HEK293 (cell line): ENCODE measurements around the gene ZNF385C.

Experiments
- CTCF ChIA-PET: fragments of 350-600 bp; formaldehyde crosslinking; extraction: SDS; loops from one replicate; lab custom pipeline; 2021; ENCODE audit warnings: antibody characterized with exemption; lab: Yijun Ruan, JAX
- POLR2A ChIA-PET: fragments of 300-600 bp; formaldehyde crosslinking; extraction: SDS; loops from one replicate; lab custom pipeline; 2020; ENCODE audit warnings: antibody characterized with exemption, inconsistent platforms; lab: Yijun Ruan, JAX
- H3K27ac ChIP-seq: fragments of 200-500 bp; sonication (Bioruptor generic); 2 replicates; pipeline ENCODE4 v1.5.1; 2014; ENCODE audit warnings: low read depth, low read length, control low read depth, inconsistent platforms; ENCODE audit errors: extremely low read depth
- H3K36me3 ChIP-seq, 2 experiments: fragments of 200-500 bp in 1 of 2; sonication (Bioruptor generic) in 1 of 2; 1 replicate in 1 of 2; 2 replicates in 1 of 2; pipeline ENCODE4 v1.5.1; 2014 to 2017; ENCODE audit warnings: inconsistent platforms in 2 of 2, low read length in 2 of 2; ENCODE audit not compliant: control insufficient read depth in 2 of 2, insufficient read depth in 1 of 2
- H3K4me1 ChIP-seq: fragments of 200-500 bp; sonication (Bioruptor generic); 2 replicates; pipeline ENCODE4 v1.5.1; 2014; ENCODE audit warnings: mild to moderate bottlenecking, low read length, inconsistent platforms; ENCODE audit not compliant: control insufficient read depth, insufficient read depth
- H3K4me3 ChIP-seq: 2 replicates; pipeline ENCODE4 v1.5.1; 2011; ENCODE audit warnings: low read depth, mild to moderate bottlenecking, control low read depth, low read length, moderate library complexity
- H3K9me3 ChIP-seq: fragments of 200-500 bp; sonication (Bioruptor generic); 2 replicates; pipeline ENCODE4 v1.5.1; 2014; ENCODE audit warnings: low read depth, low read length, inconsistent platforms; ENCODE audit not compliant: control insufficient read depth, insufficient read depth
- BCL6B ChIP-seq: fragments of 450-650 bp; formaldehyde crosslinking; IDR thresholded peaks from 2 replicates; pipeline ENCODE4 v1.5.1; 2017; ENCODE audit warnings: missing biosample characterization, missing genetic modification characterization
- GLI4 ChIP-seq: fragments of 450-650 bp; formaldehyde crosslinking; IDR thresholded peaks from 2 replicates; pipeline ENCODE4 v1.5.1; 2016; ENCODE audit warnings: missing biosample characterization, missing genetic modification characterization
- GLIS2 ChIP-seq: fragments of 450-650 bp; formaldehyde crosslinking; IDR thresholded peaks from 2 replicates; pipeline ENCODE4 v1.5.1; 2016; ENCODE audit warnings: missing biosample characterization, missing genetic modification characterization
- KLF17 ChIP-seq: fragments of 450-650 bp; formaldehyde crosslinking; IDR thresholded peaks from 2 replicates; pipeline ENCODE4 v1.5.1; 2016; ENCODE audit warnings: missing biosample characterization, missing genetic modification characterization
- KLF8 ChIP-seq: fragments of 450-650 bp; formaldehyde crosslinking; IDR thresholded peaks from 2 replicates; pipeline ENCODE4 v1.5.1; 2016; ENCODE audit warnings: missing biosample characterization, missing genetic modification characterization
- SCRT2 ChIP-seq: fragments of 450-650 bp; formaldehyde crosslinking; IDR thresholded peaks from 2 replicates; pipeline ENCODE4 v1.5.1; 2016; ENCODE audit warnings: missing biosample characterization, missing genetic modification characterization
- SP2 ChIP-seq: fragments of 450-650 bp; formaldehyde crosslinking; IDR thresholded peaks from 2 replicates; pipeline ENCODE4 v1.5.1; 2016; ENCODE audit warnings: missing biosample characterization, missing genetic modification characterization
- ZBTB8A ChIP-seq: fragments of 450-650 bp; formaldehyde crosslinking; IDR thresholded peaks from 2 replicates; pipeline ENCODE4 v1.5.1; 2016; ENCODE audit warnings: missing biosample characterization, missing genetic modification characterization
- ZFP37 ChIP-seq: fragments of 450-650 bp; formaldehyde crosslinking; IDR thresholded peaks from 2 replicates; pipeline ENCODE4 v1.5.1; 2016; ENCODE audit warnings: missing biosample characterization, missing genetic modification characterization
- ZNF155 ChIP-seq: fragments of 450-650 bp; formaldehyde crosslinking; IDR thresholded peaks from 2 replicates; pipeline ENCODE4 v1.5.1; 2016; ENCODE audit warnings: missing biosample characterization, missing genetic modification characterization
- ZNF221 ChIP-seq: fragments of 450-650 bp; formaldehyde crosslinking; IDR thresholded peaks from 2 replicates; pipeline ENCODE4 v1.5.1; 2017; ENCODE audit warnings: missing biosample characterization, missing genetic modification characterization, borderline replicate concordance
- ZNF26 ChIP-seq: fragments of 450-650 bp; formaldehyde crosslinking; IDR thresholded peaks from 2 replicates; pipeline ENCODE4 v1.5.1; 2016; ENCODE audit warnings: missing biosample characterization, missing genetic modification characterization
- ZNF324 ChIP-seq: fragments of 450-650 bp; formaldehyde crosslinking; IDR thresholded peaks from 2 replicates; pipeline ENCODE4 v1.5.1; 2016; ENCODE audit warnings: missing biosample characterization, missing genetic modification characterization
- ZNF341 ChIP-seq: fragments of 450-650 bp; formaldehyde crosslinking; IDR thresholded peaks from 2 replicates; pipeline ENCODE4; 2016; ENCODE audit warnings: low read depth, missing biosample characterization, missing genetic modification characterization
- ZNF394 ChIP-seq: fragments of 450-650 bp; formaldehyde crosslinking; IDR thresholded peaks from 2 replicates; pipeline ENCODE4 v1.5.1; 2016; ENCODE audit warnings: missing biosample characterization, missing genetic modification characterization, mild to moderate bottlenecking, moderate library complexity, borderline replicate concordance
- ZNF416 ChIP-seq: fragments of 450-650 bp; formaldehyde crosslinking; IDR thresholded peaks from 2 replicates; pipeline ENCODE4 v1.5.1; 2016; ENCODE audit warnings: missing biosample characterization, missing genetic modification characterization
- ZNF488 ChIP-seq: fragments of 450-650 bp; formaldehyde crosslinking; IDR thresholded peaks from 2 replicates; pipeline ENCODE4 v1.5.1; 2016; ENCODE audit warnings: missing biosample characterization, missing genetic modification characterization
- ZNF518A ChIP-seq: fragments of 450-650 bp; formaldehyde crosslinking; conservative IDR thresholded peaks from 2 replicates; pipeline ENCODE4 v1.5.1; 2016; ENCODE audit warnings: low read depth, missing biosample characterization, missing genetic modification characterization
- ZNF530 ChIP-seq: fragments of 450-650 bp; formaldehyde crosslinking; IDR thresholded peaks from 2 replicates; pipeline ENCODE4 v1.5.1; 2016; ENCODE audit warnings: low read depth, missing biosample characterization, missing genetic modification characterization
- ZNF558 ChIP-seq: fragments of 450-650 bp; formaldehyde crosslinking; IDR thresholded peaks from 2 replicates; pipeline ENCODE4 v1.5.1; 2016; ENCODE audit warnings: missing biosample characterization, missing genetic modification characterization
- ZNF571 ChIP-seq: fragments of 450-650 bp; formaldehyde crosslinking; IDR thresholded peaks from 2 replicates; pipeline ENCODE4 v1.5.0; 2017; ENCODE audit warnings: missing biosample characterization, missing genetic modification characterization
- ZNF791 ChIP-seq: fragments of 450-650 bp; formaldehyde crosslinking; IDR thresholded peaks from 2 replicates; pipeline ENCODE4 v1.5.1; 2016; ENCODE audit warnings: missing biosample characterization, missing genetic modification characterization
- ZSCAN4 ChIP-seq: fragments of 450-650 bp; formaldehyde crosslinking; IDR thresholded peaks from 2 replicates; pipeline ENCODE4 v1.5.1; 2017; ENCODE audit warnings: missing biosample characterization, missing genetic modification characterization
- ZSCAN5A ChIP-seq: fragments of 450-650 bp; formaldehyde crosslinking; IDR thresholded peaks from 2 replicates; pipeline ENCODE4 v1.5.1; 2016; ENCODE audit warnings: missing biosample characterization, missing genetic modification characterization

The ZNF385C gene

GRCh38 chr17:42019509-42020404 lies 78.5 kb downstream of the ZNF385C start, which contains the start of gene NKIRAS2 (continued):
- no peak for TF ChIP-seq ZSCAN5A
- peak; percentile 82 for TF ChIP-seq KLF8 (tag by site-specific recombination)
- no peak for TF ChIP-seq GLI4 (tag by site-specific recombination)
- no peak for TF ChIP-seq ZNF221 (tag by site-specific recombination)
- TF ChIP-seq ZFP37 (tag by site-specific recombination) = peak; percentile 33; the same call in 1 of the 2 replicates
- TF ChIP-seq GLIS2 = peak; percentile 82
- TF ChIP-seq BCL6B (tag by site-specific recombination) = no peak
- TF ChIP-seq ZNF341 (tag by site-specific recombination) = 0 out of 2 replicates have a peak, but pooled peaks have one; percentile 18
- TF ChIP-seq ZNF488 (tag by site-specific recombination) = no peak
- TF ChIP-seq ZBTB8A = peak; percentile 52; the same call in 1 of the 2 replicates
- peak; percentile 63 for TF ChIP-seq ZNF394
- 0 out of 2 replicates have a peak, but pooled peaks have one; percentile 49 for TF ChIP-seq ZNF324 (tag by site-specific recombination)
- no peak for TF ChIP-seq ZNF155
- TF ChIP-seq ZNF26 (tag by site-specific recombination) = no peak
- peak; percentile 79 for TF ChIP-seq KLF17 (tag by site-specific recombination)
- no peak for TF ChIP-seq ZNF571
- TF ChIP-seq SCRT2 (tag by site-specific recombination) = peak; percentile 11; the same call in 1 of the 2 replicates

- ChIA-PET CTCF (interaction anchor here (0.6 to 12.6 kb wide), 14 partner anchors 7 to 212 kb away, joined by 3 to 260 read pairs (median 8); partner anchors contain the start of genes CNP, DHX58, HSPB9 and KAT2A), POLR2A (interaction anchor here (0.5 to 5.4 kb wide), 7 partner anchors 8 to 370 kb away, joined by 3 to 50 read pairs (median 4); partner anchors contain the start of genes CNP, EIF1, JUP and KAT2A)
- no peak overlapping the region for H3K27ac ChIP-seq
- H3K36me3 ChIP-seq = peaks cover 27 to 33% of the 10 kb centered on the region in 2 experiments; a peak in 2 of 3 replicates
- no peaks in the 10 kb centered on the region for H3K9me3 ChIP-seq
- no peak overlapping the region for H3K4me3 ChIP-seq
- H3K4me1 ChIP-seq = peaks cover 3% of the 10 kb centered on the region; the same call in 1 of the 2 replicates
- no peak for TF ChIP-seq ZNF530 (tag by site-specific recombination)
- TF ChIP-seq ZNF558 (tag by site-specific recombination) = no peak
- TF ChIP-seq ZSCAN4 (tag by site-specific recombination) = no peak
- no peak for TF ChIP-seq ZNF791 (tag by site-specific recombination)
- TF ChIP-seq ZNF416 (tag by site-specific recombination) = no peak
- TF ChIP-seq SP2 = no peak
- TF ChIP-seq GLIS2 = no peak
- no peak for TF ChIP-seq ZNF518A
Observed at GRCh38 chr17:42018988-42019387, 79.3 kb downstream of the ZNF385C start.
